SK-N-SH treated with all-trans-retinoic acid at 6 μM for 48 hours (cell line): ENCODE data around the gene POLDIP3.

Experiments
- BACH2 ChIP-seq: fragments of 250-450 bp; sonication (Bioruptor Pico); IDR thresholded peaks from 2 replicates; pipeline ENCODE4 v1.9.0; 2021; ENCODE audit warnings: mild to moderate bottlenecking, borderline replicate concordance
- ISL1 ChIP-seq: fragments of 250-450 bp; sonication (Bioruptor Pico); IDR thresholded peaks from 2 replicates; pipeline ENCODE4 v2.1.2; 2022; ENCODE audit warnings: mild to moderate bottlenecking, moderate library complexity
- PATZ1 ChIP-seq: fragments of 250-450 bp; sonication (Bioruptor Pico); IDR thresholded peaks from 2 replicates; pipeline ENCODE4 v1.8.0; 2020; ENCODE audit warnings: mild to moderate bottlenecking, moderate library complexity, borderline replicate concordance
- POU6F1 ChIP-seq: fragments of 250-450 bp; sonication (Bioruptor Pico); IDR thresholded peaks from 2 replicates; pipeline ENCODE4 v1.8.0; 2021; ENCODE audit warnings: low read depth, mild to moderate bottlenecking, moderate library complexity, borderline replicate concordance
- PPARA ChIP-seq: fragments of 250-450 bp; sonication (Bioruptor Pico); IDR thresholded peaks from 2 replicates; pipeline ENCODE4 v1.5.0; 2020; ENCODE audit warnings: mild to moderate bottlenecking, borderline replicate concordance
- RARB ChIP-seq: fragments of 250-450 bp; sonication (Bioruptor Pico); IDR thresholded peaks from 2 replicates; pipeline ENCODE4 v1.8.0; 2021; ENCODE audit warnings: mild to moderate bottlenecking, moderate library complexity
- TCF4 ChIP-seq: fragments of 250-450 bp; sonication (Bioruptor Pico); IDR thresholded peaks from 2 replicates; pipeline ENCODE4 v1.8.0; 2021; ENCODE audit warnings: mild to moderate bottlenecking, moderate library complexity, borderline replicate concordance
- ZFP30 ChIP-seq: fragments of 450-650 bp; formaldehyde crosslinking; IDR thresholded peaks from 2 replicates; pipeline ENCODE4 v1.5.0; 2022; ENCODE audit warnings: mild to moderate bottlenecking, moderate library complexity
- ZNF565 ChIP-seq: fragments of 450-650 bp; formaldehyde crosslinking; conservative IDR thresholded peaks from 2 replicates; pipeline ENCODE4 v1.5.0; 2020; ENCODE audit warnings: low read depth, mild to moderate bottlenecking, moderate library complexity

GRCh38 chr22:42548597-42549330 lies 65.9 kb downstream of the POLDIP3 start:
- TF ChIP-seq PATZ1 (no peak), RARB (CRISPR knock-in tag) (no peak), TCF4 (CRISPR knock-in tag) (no peak), POU6F1 (CRISPR knock-in tag) (no peak), BACH2 (CRISPR knock-in tag) (no peak), PPARA (CRISPR knock-in tag) (no peak), ISL1 (CRISPR knock-in tag) (no peak), ZFP30 (no peak), ZNF565 (CRISPR knock-in tag) (no peak)
